HG03460 (cell line): ENCODE data around the gene ATRNL1.

ENCODE experiments used
- ATAC-seq: cut with Tn5 transposase; IDR thresholded peaks from one replicate; pipeline ENCODE4 v1.9.1; 2021; ENCODE audit not compliant: unreplicated experiment

Gene ATRNL1

GRCh38 chr10:115968236-115968635, 875.1 kb downstream of the ATRNL1 start:
- ATAC-seq, result no peak

GRCh38 chr10:115969591-115969990, 876.4 kb downstream of the ATRNL1 start:
- no peak for ATAC-seq

- no peak for ATAC-seq
Observed at GRCh38 chr10:115971921-115972320, 878.8 kb downstream of the ATRNL1 start.

- no peak for ATAC-seq
Observed at GRCh38 chr10:115972426-115972825, 879.3 kb downstream of the ATRNL1 start.

- ATAC-seq, result no peak
Observed at GRCh38 chr10:115974351-115974750, 881.2 kb downstream of the ATRNL1 start.

GRCh38 chr10:115974816-115975430, 881.8 kb downstream of the ATRNL1 start:
- no peak for ATAC-seq

GRCh38 chr10:115975506-115975905, 882.3 kb downstream of the ATRNL1 start:
- ATAC-seq, result no peak

GRCh38 chr10:115976342-115976741, 883.2 kb downstream of the ATRNL1 start:
- no peak for ATAC-seq

- no peak for ATAC-seq
Observed at GRCh38 chr10:115977855-115978254, 884.7 kb downstream of the ATRNL1 start.

GRCh38 chr10:115979576-115979975, 886.4 kb downstream of the ATRNL1 start:
- no peak for ATAC-seq

GRCh38 chr10:115980470-115980869, 887.3 kb downstream of the ATRNL1 start:
- no peak for ATAC-seq

- ATAC-seq, result no peak
Observed at GRCh38 chr10:115981081-115981480, 887.9 kb downstream of the ATRNL1 start.

- ATAC-seq, result no peak
Observed at GRCh38 chr10:115982076-115982475, 888.9 kb downstream of the ATRNL1 start.

GRCh38 chr10:115982526-115982925, 889.4 kb downstream of the ATRNL1 start:
- ATAC-seq, result no peak

GRCh38 chr10:115985786-115986185, 892.6 kb downstream of the ATRNL1 start:
- ATAC-seq, result no peak

- ATAC-seq, result no peak
Observed at GRCh38 chr10:115988380-115988779, 895.2 kb downstream of the ATRNL1 start.

GRCh38 chr10:115989621-115990020, 896.5 kb downstream of the ATRNL1 start:
- no peak for ATAC-seq

GRCh38 chr10:115992236-115992986, 899.2 kb downstream of the ATRNL1 start:
- no peak for ATAC-seq

GRCh38 chr10:115996031-115996430, 902.9 kb downstream of the ATRNL1 start:
- ATAC-seq, result no peak

GRCh38 chr10:115998301-115998700, 905.1 kb downstream of the ATRNL1 start:
- no peak for ATAC-seq
